ENCODE measurements around the gene EGFL6. TPM values are rescaled to one million over a fixed set of nuclear protein-coding genes. Genes with fewer than 3 reads are reported as not detected.

Gene EGFL6
- total RNA-seq, result not detected

GRCh38 chrX:13569479-13570260 is at the start of gene EGFL6:
EGFL6 (plus strand) TSS chrX:13569601; CDS start chrX:13569862, 261 bp downstream.
- peak within 1 kb of the TSS; percentile 41 to 44 for H3K4me3 ChIP-seq

GRCh38 chrX:13520351-13520750 is 49.0 kb upstream of the EGFL6 start:
- Histone ChIP-seq H3K9me3 (no peaks in the 10 kb centered on the region), H3K27me3 (no peaks in the 10 kb centered on the region), H3K4me3 (no peak overlapping the region), H3K36me3 (no peaks in the 10 kb centered on the region), H3K4me1 (peaks cover 0 to 3% of the 10 kb centered on the region in 2 donors), H3K27ac (peak overlapping the region; percentile 60 to 69)
- no peak for TF ChIP-seq CTCF (IDR thresholded peaks at IDR 0.05)
- intact Hi-C loops (cut with DNase I), result loop anchor here (5.0 kb wide), 2 partner anchors 77 to 132 kb away; partner anchors contain the start of gene TCEANC
- DNase-seq (ENCODE audit: low spot score in 2 of 2), result no peak

More at GRCh38 chrX:13569479-13570260, at the start of gene EGFL6:
- intact Hi-C loops (cut with DNase I), result loop anchor here (10.0 kb wide), 1 partner anchor 1195 kb away; no protein-coding TSS in a partner anchor
- Histone ChIP-seq H3K27ac (no peak within 1 kb of the TSS), H3K9me3 (no peaks in the 10 kb centered on the region), H3K27me3 (no peaks in the 10 kb centered on the region), H3K36me3 (no peaks in the 10 kb centered on the region), H3K4me1 (no peaks in the 10 kb centered on the region)
- no peak for DNase-seq (ENCODE audit: low spot score in 2 of 2)
- no peak for TF ChIP-seq CTCF (IDR thresholded peaks at IDR 0.05)

- Histone ChIP-seq H3K36me3 (no peaks in the 10 kb centered on the region), H3K9me3 (no peaks in the 10 kb centered on the region), H3K27ac (peak overlapping the region; percentile 60 to 69), H3K27me3 (no peaks in the 10 kb centered on the region), H3K4me1 (peaks cover 0 to 3% of the 10 kb centered on the region in 2 donors), H3K4me3 (no peak overlapping the region)
- DNase-seq (ENCODE audit: low spot score in 2 of 2), result no peak
- intact Hi-C loops (cut with DNase I), result loop anchor here (5.0 kb wide), 2 partner anchors 76 to 131 kb away; partner anchors contain the start of gene TCEANC
- no peak for TF ChIP-seq CTCF (IDR thresholded peaks at IDR 0.05)
These were observed 48.5 kb upstream of the EGFL6 start for GRCh38 chrX:13520936-13521335.

GRCh38 chrX:13522811-13523210 is 46.6 kb upstream of the EGFL6 start:
- DNase-seq (ENCODE audit: low spot score in 2 of 2), result no peak

GRCh38 chrX:13533726-13534125 is 35.7 kb upstream of the EGFL6 start:
- no peaks in the 10 kb centered on the region for H3K9me3 ChIP-seq
- intact Hi-C loops (cut with DNase I), result no loop called here
- no peak overlapping the region for H3K4me3 ChIP-seq
- no peaks in the 10 kb centered on the region for H3K4me1 ChIP-seq
- TF ChIP-seq CTCF (IDR thresholded peaks at IDR 0.05), result no peak
- H3K36me3 ChIP-seq, result no peaks in the 10 kb centered on the region
- H3K27ac ChIP-seq, result no peak overlapping the region
- H3K27me3 ChIP-seq, result no peaks in the 10 kb centered on the region
- no peak for DNase-seq (ENCODE audit: low spot score in 2 of 2)

More at GRCh38 chrX:13522811-13523210, 46.6 kb upstream of the EGFL6 start:
- no peaks in the 10 kb centered on the region for H3K27me3 ChIP-seq
- intact Hi-C loops (cut with DNase I), result loop anchor here (5.0 kb wide), 2 partner anchors 74 to 129 kb away; partner anchors contain the start of gene TCEANC
- H3K36me3 ChIP-seq, result no peaks in the 10 kb centered on the region
- no peaks in the 10 kb centered on the region for H3K9me3 ChIP-seq
- H3K4me1 ChIP-seq, result peaks cover 0 to 3% of the 10 kb centered on the region in 2 donors
- no peak overlapping the region for H3K4me3 ChIP-seq
- H3K27ac ChIP-seq, result no peak overlapping the region
- no peak for TF ChIP-seq CTCF (IDR thresholded peaks at IDR 0.05)
